ENCODE results near the gene PCA3.

DNA sequence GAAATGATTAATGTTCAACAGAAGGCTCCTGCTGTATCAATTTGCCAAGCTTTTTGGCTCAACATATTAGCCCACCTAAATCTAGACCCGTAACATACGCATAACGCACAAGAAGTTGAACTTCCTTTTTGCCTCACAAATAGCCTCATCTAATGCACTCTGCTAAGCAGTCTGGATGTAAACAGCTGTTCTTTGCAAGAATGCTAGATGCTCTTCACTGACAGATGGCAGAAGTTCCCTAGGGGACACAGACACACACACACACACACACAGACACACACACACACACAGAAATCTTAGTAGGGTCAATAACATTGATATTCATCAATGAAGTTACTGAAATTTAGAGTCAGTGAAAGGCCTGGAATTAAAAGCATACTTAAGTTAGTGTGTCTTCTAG is 13.2 kb upstream of the PCA3 start:
- TF ChIP-seq, protein P1, sequence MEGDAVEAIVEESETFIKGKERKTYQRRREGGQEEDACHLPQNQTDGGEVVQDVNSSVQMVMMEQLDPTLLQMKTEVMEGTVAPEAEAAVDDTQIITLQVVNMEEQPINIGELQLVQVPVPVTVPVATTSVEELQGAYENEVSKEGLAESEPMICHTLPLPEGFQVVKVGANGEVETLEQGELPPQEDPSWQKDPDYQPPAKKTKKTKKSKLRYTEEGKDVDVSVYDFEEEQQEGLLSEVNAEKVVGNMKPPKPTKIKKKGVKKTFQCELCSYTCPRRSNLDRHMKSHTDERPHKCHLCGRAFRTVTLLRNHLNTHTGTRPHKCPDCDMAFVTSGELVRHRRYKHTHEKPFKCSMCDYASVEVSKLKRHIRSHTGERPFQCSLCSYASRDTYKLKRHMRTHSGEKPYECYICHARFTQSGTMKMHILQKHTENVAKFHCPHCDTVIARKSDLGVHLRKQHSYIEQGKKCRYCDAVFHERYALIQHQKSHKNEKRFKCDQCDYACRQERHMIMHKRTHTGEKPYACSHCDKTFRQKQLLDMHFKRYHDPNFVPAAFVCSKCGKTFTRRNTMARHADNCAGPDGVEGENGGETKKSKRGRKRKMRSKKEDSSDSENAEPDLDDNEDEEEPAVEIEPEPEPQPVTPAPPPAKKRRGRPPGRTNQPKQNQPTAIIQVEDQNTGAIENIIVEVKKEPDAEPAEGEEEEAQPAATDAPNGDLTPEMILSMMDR (IDR thresholded peaks at IDR 0.05 in 4 of 5, conservative IDR thresholded peaks at IDR 0.05 in 1 of 5): no peak
- no peak for TF ChIP-seq POLR2A (IDR thresholded peaks at IDR 0.05)
